RCC 7860 (cell line): ENCODE data around the gene PTBP3.
"Not testable (repeated sequence)": the region's sequence is repeated elsewhere in the genome, so short reads cannot be mapped to it uniquely, and the experiment has no call there.

Experiments used
- DNase-seq: peaks from one replicate; pipeline ENCODE4 v3.0.0-alpha.2; 2015; ENCODE audit warnings: low spot score
- FAIRE-seq: peaks from 2 replicates; lab custom pipeline; 2012; peaks lifted over from hg19 to GRCh38; lab: Jason Lieb, UNC

PTBP3 gene, protein sequence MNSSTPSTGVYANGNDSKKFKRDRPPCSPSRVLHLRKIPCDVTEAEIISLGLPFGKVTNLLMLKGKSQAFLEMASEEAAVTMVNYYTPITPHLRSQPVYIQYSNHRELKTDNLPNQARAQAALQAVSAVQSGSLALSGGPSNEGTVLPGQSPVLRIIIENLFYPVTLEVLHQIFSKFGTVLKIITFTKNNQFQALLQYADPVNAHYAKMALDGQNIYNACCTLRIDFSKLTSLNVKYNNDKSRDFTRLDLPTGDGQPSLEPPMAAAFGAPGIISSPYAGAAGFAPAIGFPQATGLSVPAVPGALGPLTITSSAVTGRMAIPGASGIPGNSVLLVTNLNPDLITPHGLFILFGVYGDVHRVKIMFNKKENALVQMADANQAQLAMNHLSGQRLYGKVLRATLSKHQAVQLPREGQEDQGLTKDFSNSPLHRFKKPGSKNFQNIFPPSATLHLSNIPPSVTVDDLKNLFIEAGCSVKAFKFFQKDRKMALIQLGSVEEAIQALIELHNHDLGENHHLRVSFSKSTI

DNA sequence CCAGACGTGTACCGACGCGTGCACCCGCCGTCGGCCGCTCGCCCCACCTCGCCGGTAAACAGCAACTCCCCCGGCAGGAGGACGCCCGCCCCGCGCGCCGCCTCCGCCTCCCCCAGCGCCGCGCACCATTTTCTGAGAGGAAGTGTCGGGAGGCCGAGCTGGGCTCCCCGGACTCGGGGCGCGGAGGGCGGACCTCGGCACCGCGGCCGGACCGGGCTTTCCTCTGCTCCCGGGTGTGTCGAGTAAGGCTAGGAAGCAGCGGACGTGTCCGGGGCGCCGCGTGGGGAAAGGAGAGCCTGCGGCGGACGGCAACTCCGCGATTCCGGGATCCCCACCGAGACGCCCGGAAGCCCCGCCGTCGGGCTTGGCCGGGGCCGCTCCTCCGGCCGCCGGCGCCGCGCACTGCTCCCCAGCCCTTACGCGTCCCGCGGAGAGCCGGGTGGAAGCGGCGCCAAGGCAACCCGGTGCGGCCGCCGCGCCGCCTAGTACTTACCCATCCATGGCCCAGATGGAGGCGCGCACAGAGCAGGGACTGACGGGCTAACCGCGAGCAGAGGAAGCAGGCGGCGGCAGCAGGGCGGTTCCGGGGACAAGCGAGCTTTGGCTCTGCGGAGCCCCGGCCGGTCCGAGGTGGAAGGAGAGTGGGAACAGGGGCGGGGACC, at the start of gene PTBP3:
Gene PTBP3, minus strand, starts transcription at position 643 of the 662 bp plus-strand sequence. CDS start 35,754 bp downstream, outside the sequence.
- FAIRE-seq, result no peak
- peak; percentile 72 for DNase-seq

DNA sequence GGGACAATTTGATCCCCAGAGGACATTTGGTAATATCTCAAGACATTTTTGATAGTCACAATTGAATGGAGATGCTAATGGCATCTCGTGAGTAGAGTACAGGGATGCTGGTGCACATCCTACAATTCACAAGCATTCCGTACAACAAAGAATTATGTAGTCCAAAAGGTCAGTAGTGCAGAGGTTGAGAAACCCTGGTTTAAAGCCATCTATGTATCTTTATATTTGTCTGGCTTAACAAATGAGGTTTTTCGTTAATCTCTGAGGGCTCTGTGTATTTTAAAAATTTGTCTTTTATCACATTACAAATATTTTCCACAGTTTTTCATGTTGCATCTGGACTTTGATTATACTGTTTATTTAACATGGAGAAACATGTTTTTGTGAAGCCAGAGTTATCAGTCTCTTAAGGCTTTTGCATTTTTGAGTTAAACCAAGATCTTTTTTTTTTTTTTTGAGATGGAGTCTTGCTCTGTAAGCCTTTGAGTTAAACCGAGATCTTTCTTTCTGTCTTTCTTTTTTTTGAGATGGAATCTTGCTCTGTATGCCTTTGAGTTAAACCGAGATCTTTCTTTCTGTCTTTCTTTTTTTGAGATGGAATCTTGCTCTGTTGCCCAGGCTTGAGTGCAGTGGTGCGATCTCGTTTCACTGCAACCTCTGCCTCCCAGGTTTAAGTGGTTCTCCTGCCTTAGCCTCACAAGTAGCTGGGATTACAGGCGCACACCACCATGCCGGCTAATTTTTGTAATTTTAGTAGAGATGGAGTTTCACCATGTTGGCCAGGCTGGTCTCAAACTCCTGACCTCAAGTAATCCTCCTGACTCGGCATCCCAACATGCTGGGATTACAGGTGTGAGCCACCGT, 49.3 kb upstream of the PTBP3 start:
- FAIRE-seq, result no peak
- DNase-seq, result no peak

DNA sequence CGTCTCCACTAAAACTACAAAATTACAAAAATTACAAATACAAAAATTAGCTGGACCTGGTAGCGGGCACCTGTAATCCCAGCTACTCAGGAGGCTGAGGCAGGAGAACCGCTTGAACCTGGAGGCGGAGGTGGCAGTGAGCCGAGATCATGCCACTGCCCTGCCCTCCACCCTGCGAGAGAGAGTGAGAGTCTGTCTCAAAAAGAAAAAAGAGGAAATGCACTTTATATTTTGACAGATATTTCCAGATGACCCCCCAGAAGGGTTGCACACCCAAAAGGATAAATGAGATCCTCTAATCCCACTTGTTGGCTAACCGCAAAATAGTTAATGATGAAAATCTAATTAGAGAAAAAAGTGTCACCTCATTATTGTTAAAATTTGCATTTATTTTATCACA, 48.6 kb upstream of the PTBP3 start:
- no peak for FAIRE-seq
- DNase-seq, result no peak

DNA sequence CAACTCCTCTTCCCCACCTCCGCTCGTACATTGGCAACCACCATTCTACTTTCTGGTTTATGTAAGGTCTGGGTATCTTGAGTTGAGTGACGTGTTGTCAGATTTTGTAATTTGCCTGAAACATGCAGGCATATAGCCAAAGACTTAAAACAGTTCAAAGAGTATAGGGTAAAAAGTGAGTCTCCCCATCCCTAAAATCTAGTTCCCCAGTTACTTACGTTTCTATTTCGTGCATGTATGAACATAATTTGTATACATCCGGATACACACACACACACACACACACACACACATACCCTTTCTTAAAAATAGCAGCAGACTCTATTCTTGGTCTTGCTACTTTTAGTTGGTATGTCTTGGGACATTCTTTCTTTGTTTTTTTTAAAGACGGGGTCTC, 47.4 kb upstream of the PTBP3 start:
- FAIRE-seq (no peak), DNase-seq (peak; percentile 13)

DNA sequence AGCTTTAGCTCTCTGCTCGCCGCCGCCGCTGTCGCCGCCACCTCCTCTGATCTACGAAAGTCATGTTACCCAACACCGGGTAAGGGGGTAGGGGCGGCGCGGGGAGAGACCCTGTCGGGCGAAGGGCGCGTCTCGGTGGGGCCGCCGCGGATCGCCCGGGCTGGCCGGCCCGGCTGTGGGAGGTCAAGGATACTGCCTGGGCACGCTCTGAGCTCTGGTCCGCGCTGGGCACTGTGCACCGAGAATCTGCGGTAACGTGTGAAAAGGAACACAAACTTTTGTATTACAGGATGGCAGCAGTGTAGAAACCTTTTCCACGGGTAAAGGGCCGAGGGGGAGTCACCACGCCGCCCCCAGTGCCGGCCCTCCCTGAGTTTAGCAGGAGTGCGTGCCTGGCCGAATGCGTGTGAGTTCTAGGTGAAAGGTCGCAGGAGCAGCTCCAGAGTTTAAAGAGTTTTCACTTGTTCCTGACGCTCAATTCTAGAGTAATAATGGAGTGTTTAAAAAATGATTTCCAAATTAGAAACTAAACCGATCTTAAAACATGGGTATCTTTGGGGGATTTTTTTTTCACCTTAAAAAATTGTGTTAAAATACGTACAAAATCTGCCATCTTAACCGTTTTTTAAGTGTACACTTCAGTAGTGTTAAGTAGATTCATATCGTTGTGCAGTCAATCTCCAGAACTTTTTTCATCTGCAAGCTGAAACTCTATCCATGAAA, 46.8 kb upstream of the PTBP3 start, which contains the start of gene HSDL2:
Gene HSDL2, plus strand, starts transcription at position 7 of the 723 bp plus-strand sequence. Its CDS starts 56 bp downstream, at position 63.
- FAIRE-seq, result no peak

DNA sequence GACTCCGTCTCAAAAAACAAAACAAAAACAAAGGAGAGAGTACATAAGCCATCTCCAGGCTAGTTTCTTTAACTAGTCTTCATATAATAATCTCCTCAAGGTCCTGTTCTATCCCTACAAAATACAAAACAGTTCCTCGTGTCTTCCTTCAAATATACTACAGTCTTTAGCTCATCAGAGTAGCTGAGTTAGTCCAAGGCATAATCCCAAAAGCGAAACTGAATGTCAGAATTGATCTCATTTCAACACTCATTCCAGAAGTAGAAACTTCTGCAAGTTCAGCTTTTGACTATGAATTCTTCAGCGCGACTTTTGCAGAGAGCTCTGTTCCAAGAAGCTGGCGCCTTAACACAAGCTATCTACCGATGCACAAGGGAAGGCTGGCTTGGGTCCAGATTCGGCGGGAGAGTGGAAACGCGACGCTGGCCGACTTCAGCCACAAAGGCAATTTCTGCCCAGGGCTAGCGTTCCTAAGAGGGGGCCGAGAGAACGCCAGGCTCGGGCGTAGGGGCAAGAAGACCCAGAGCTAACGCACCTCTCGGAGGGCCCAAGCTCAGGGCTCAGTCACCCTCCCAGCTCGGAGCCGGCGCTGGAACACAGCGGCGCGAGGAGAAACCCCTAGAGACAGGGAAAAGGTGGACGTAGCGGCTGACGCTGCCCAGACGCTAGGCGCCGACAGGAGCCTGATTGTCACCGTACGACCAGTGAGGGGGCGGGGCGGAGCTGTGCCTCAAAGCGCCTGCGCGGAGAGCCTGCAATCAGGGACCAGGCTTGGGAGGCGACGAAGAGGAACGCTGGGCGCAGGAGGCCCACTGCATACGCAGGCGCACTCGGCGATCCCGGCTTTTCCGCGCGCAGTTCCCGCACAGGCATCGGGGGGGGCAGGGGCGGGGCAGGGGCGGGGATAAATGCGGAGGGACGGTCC, 46.0 kb upstream of the PTBP3 start:
- DNase-seq (peak; percentile 98), FAIRE-seq (peak; percentile 66)

More for the DNA sequence above, 46.8 kb upstream of the PTBP3 start, which contains the start of gene HSDL2:
- no peak for DNase-seq

DNA sequence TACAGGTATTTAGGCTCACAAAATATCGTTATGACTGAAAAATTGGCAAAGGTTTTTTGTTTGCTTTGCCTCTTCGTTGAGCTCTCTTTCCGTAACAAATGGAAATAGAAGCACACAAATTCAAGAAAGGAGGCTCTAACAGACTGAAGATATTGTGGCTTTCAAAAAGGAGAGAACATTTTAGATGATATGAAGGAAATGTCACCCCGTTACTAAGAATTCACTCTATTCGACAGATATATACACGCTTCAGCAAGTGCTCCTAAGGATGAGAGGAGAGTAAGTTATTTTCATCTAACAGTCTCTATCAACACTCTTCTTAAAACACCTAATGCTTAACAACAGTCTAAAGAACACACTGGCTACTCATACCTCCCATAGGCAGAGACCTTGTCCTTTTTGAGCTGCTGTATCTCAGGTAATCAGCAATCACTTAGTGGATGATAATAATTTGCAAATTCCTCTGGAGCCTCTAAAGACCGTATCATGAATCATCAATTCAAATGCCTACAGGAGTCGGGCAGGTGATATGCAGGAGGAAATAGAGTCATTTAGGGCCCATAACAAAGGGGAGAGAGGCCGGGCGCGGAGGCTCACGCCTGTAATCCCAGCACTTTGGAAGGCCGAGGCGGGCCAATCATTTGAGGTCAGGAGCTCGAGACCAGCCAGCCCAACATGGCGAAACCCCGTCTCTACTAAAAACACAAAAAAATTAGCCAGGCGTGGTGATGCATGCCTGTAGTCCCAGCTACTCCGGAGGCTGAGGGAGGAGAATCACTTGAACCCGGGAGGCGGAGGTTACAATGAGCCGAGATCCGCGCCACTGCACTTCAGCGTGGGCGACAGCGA, 45.1 kb upstream of the PTBP3 start:
- DNase-seq (peak; percentile 23), FAIRE-seq (no peak)

DNA sequence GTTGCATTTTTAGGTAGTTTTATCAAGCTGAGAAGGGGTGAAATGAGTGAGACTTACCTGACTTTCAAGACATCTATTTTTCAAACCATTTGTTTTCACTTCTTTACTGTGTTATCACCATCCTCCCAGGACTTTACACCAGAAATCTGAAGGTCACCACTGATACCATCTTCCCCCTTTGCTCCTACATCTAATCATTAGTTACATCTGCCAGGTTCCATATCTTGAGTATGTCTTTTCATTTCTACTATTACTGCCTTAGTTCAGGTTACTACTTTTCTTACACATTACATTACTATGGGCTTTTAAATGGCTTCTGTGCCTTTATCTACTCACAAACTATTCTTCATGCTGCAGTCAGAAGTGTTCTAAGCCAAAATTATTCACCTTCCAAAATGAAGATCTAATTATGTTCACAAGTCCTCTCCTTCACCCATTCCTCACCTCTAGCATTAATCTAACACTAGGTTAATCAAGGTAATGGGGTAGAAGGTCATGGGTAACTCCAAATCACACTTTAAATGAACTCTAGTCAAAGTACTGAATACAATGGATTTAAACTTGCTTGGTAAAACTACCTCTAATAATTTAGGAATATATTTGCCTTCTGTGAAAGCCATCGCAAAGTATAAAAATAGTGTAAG, 44.4 kb upstream of the PTBP3 start:
- FAIRE-seq, result no peak
- no peak for DNase-seq

DNA sequence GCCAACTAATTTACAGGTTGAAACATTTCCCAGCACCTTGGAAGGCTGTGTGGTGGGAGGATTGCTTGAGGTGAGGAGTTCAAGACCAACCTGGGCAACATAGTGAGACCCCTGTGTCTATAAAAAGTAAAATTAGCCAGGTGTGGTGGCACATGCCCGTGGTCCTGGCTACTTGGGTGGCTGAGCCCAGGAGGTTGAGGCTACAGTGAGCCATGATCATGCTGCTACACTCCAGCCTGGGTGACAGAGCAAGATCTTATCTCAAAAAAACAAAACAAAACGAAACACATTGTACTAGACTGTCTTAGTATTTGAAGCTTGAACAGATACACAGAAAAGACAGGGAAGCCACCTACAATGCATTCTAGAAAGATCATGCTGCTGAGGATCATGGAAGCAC, 43.7 kb upstream of the PTBP3 start:
- FAIRE-seq (no peak), DNase-seq (no peak)

DNA sequence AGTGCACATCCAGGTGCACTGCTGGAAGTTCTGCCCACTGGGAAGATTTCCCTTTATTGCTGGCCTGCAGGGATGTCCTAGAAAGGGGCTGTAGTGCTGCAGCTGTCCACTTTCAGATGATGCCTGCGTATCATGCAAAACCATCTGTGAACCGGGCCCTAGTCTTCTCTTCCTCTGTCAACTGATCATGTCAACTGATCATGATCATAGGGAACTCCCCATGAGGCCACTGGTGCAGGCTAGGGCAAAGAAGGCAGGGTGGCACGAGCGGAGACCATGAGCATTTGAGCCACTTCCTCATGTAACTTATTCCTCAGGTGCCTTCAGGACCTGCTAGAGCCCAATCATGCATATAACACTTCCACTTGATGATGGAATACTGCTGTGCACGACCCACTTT, 41.9 kb upstream of the PTBP3 start:
- FAIRE-seq (no peak), DNase-seq (no peak)

DNA sequence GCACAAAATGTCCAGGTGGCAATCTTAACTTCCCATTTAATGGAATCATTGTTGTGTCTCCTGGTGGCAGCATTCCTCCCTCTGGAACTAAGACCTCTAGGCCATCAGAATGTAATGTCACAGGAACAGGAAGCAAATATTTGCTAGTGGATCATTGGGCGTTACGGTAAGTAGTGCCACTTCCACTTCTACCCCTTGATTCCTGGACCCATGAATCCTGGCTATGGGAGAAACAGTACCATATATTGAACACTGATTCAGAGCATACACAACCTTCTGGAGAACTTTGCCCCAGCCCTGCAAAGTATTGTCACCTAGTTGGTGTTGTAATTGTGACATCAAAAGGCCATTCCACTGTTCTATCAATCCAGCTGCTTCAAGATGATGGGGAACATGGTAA, 40.8 kb upstream of the PTBP3 start:
- DNase-seq, FAIRE-seq: not testable (repeated sequence)

DNA sequence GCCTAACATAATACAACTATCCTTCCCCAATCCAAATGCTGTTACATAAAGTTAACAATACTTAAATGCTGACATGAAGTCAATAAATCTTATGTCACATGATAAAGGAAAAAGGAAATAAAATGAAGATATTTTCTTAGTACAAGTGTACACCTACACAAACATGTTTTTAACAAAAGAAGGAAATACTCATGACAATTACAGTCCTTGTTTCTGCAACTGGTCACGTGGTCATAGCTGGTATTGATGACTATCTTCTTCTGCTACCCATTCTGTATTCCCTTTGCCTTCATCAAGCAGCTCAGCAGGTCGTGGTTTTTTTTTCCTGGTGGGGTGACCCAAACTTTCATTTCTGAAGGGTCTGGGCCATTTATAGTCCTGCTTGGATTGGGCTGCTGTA, 40.2 kb upstream of the PTBP3 start:
- not testable (repeated sequence) for FAIRE-seq, DNase-seq

DNA sequence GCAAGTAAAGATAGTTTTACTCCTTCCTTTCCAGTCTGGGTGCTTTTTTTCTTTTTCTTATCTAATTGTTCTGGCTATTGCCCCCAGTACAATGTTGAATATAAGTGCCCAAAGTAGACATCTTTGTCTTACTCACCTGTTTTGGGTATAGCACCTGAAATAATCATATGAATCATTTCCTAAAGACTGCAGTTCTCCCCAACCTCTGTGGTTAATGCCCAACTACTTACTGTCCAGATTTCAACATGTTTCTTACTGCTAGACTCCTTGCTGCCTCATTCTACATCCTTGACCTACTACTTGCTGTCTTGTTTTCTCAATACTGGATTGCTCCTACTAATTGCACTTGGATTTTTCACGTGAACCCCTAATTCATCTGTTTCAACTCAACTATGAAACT, 37.6 kb upstream of the PTBP3 start:
- DNase-seq (no peak), FAIRE-seq (no peak)

DNA sequence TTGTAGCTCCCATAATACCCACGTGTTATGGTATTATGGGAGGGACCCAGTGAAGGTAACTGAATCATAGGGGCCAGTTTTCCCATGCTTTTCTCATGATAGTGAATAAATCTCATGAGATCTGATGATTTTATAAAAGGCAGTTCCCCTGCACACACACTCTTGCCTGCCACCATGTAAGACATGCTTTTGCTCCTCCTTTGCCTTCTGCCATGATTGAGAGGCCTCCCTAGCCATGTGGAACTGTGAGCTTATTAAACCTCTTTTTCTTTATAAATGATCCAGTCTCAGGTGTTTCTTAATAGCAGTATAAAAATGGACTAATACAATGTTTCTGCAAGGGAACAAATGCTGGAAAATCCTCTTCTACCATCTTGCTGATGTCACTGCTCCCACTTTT, 36.4 kb upstream of the PTBP3 start:
- no peak for DNase-seq
- FAIRE-seq, result no peak

DNA sequence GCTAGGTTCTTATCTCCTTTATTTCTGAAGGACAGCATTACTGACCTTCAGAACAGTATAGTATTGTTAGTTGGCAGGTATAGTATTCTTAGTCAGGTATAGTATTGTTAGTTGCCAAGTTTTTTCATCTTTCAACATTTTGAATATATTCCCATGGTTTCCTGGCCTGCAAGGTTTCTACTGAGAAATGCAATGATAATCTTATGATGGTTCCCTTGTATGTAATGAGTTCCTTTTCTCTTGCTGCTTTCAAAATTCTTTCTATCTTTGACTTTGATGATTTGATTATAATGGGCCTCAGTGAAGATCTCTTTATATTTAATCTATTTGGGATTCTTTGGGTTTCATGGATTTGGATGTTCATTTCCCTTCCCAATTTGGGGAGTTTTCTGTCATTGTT, 34.0 kb upstream of the PTBP3 start:
- no peak for FAIRE-seq

DNA sequence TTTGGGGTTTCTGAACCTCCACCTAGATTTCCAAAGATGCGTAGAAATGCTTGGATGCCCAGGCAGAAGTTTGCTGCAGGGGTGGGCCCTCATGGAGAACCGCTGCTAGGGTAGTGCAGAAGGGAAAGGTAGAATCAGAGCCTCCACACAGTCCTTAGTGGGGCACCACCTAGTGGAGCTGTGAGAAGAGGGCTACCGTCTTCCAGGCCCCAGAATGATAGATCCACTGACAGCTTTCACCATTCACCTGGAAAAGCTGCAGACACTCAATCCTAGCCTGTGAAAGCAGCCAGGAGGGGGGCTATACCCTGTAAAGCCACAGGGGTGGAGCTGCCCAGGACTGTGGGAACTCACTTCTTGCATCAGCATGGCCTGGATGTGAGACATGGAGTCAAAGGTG, 33.2 kb upstream of the PTBP3 start:
- FAIRE-seq (no peak), DNase-seq (no peak)

More for the DNA sequence above, 34.0 kb upstream of the PTBP3 start:
- no peak for DNase-seq

DNA sequence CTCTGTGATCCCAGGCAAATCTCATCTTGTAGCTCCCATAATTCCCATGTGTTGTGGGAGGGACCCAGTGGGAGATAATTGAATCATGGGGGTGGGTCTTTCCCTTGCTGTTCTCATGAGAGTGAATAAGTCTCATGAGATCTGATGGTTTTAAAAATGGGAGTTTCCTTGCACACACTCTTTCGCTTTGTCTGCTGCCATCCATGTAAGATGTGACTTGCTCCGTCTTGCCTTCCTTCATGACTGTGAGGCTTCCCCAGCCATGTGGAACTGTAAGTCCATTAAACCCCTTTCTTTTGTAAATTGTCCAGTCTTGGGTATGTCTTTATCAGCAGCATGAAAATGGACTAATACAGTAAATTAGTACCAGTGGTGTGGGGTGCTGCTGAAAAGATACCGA, 31.8 kb upstream of the PTBP3 start:
- DNase-seq, FAIRE-seq: not testable (repeated sequence)

DNA sequence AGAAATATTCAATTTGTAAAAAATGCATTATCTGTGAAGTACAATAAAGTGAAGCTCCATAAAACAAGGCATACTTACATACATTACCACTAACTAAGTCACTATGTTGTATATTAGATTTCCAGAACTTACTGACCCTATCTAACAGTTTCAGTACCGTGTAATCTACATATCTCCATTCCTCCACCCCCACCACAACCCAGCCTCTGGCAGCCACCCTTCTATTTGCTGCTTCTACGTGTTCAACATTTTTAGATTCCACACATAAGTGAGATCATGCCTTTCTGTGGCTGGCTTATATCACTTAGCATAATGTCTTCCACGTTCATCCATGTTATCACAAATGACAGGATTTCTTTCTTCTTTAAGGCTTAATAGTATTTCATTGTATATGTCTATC, 31.3 kb upstream of the PTBP3 start:
- DNase-seq (no peak), FAIRE-seq (no peak)
